LoVo (cell line): ENCODE data around the gene MIOS.
A peak's percentile ranks its signal among the peaks of the same experiment; 100 is the strongest.
"Not testable (repeated sequence)": the region's sequence is repeated elsewhere in the genome, so short reads cannot be mapped to it uniquely, and the experiment has no call there.

Experiments
- DNase-seq: peaks from one replicate; pipeline ENCODE4 v3.0.0-alpha.2; 2016; ENCODE audit warnings: low spot score

MIOS gene

GRCh38 chr7:7554649-7555575 lies 11.8 kb upstream of the MIOS start:
- DNase-seq: no peak

- DNase-seq: no peak
Observed at GRCh38 chr7:7556852-7557251, 9.8 kb upstream of the MIOS start.

GRCh38 chr7:7557252-7557651 lies 9.4 kb upstream of the MIOS start:
- DNase-seq: no peak

- DNase-seq: not testable (repeated sequence)
Observed at GRCh38 chr7:7561591-7561990, 5.1 kb upstream of the MIOS start.

- DNase-seq: no peak
Observed at GRCh38 chr7:7562736-7563135, 3.9 kb upstream of the MIOS start.

GRCh38 chr7:7563269-7563668 lies 3.4 kb upstream of the MIOS start:
- no peak for DNase-seq

GRCh38 chr7:7563813-7564212 lies 2.9 kb upstream of the MIOS start:
- no peak for DNase-seq

- DNase-seq: peak; percentile 90
Observed at GRCh38 chr7:7564323-7564780, 2.3 kb upstream of the MIOS start.

- no peak for DNase-seq
Observed at GRCh38 chr7:7565018-7565680, 1.5 kb upstream of the MIOS start.

GRCh38 chr7:7565746-7566650 lies 686 bp upstream of the MIOS start:
- peak; percentile 38 for DNase-seq

GRCh38 chr7:7567898-7568531 lies 1.3 kb downstream of the MIOS start:
- DNase-seq: no peak

GRCh38 chr7:7568553-7568952 lies 1.9 kb downstream of the MIOS start:
- no peak for DNase-seq

- no peak for DNase-seq
Observed at GRCh38 chr7:7569081-7569527, 2.4 kb downstream of the MIOS start.

GRCh38 chr7:7569615-7570014 lies 2.9 kb downstream of the MIOS start:
- DNase-seq: no peak

GRCh38 chr7:7570584-7570983 lies 3.9 kb downstream of the MIOS start:
- DNase-seq: no peak

- no peak for DNase-seq
Observed at GRCh38 chr7:7573701-7574100, 7.0 kb downstream of the MIOS start.

- no peak for DNase-seq
Observed at GRCh38 chr7:7576344-7576743, 9.7 kb downstream of the MIOS start.

GRCh38 chr7:7577888-7578287 lies 11.2 kb downstream of the MIOS start:
- DNase-seq: no peak

- no peak for DNase-seq
Observed at GRCh38 chr7:7579638-7580037, 13.0 kb downstream of the MIOS start.

- DNase-seq: no peak
Observed at GRCh38 chr7:7581531-7582179, 15.0 kb downstream of the MIOS start.

GRCh38 chr7:7582596-7582995 lies 15.9 kb downstream of the MIOS start:
- no peak for DNase-seq
